HG03060 (cell line): ENCODE data around the gene CSMD2.

ENCODE experiments used
- ATAC-seq: cut with Tn5 transposase; IDR thresholded peaks from one replicate; pipeline ENCODE4 v1.9.1; 2021; ENCODE audit warnings: low read depth, moderate number of reproducible peaks; ENCODE audit not compliant: unreplicated experiment

CSMD2 gene

DNA sequence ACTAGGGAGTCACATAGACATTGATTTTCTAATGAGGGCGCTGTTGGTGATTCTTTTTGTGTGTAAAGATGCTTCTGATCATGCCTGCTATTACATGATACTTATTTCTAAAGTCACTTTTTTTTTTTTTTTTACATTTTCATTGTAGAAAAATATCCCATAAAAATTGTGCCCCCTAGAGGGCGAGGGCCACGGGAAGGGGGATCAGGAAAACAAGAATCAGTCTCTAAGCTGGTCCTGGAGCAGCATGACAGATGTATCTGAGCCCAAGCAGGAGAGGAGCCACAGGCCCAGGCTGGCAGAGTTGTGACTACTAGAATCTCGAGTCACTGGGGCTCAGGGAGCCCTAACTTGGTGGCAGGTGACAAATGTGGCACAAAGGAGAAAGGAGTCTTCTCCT, 664.5 kb downstream of the CSMD2 start:
- ATAC-seq, result no peak

DNA sequence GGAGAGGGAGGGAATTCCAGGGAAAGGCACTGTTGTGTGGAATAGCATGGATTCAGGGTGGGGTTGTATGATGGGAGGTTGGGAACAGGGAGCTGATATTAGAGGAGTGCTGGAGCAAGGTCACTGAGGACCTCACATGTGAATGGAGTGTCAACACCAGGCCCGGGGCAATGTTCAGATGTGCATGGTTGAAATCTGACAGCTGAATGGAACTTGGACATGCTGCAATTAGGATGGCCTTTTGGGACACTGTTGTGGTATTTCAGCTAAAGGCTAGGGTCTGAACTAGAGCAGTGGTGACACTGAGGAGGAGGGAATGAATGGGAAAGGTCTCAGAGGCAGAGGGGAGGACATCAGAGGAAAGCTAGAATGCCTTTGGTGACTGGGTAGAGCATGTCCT, 667.6 kb downstream of the CSMD2 start:
- ATAC-seq, result no peak

DNA sequence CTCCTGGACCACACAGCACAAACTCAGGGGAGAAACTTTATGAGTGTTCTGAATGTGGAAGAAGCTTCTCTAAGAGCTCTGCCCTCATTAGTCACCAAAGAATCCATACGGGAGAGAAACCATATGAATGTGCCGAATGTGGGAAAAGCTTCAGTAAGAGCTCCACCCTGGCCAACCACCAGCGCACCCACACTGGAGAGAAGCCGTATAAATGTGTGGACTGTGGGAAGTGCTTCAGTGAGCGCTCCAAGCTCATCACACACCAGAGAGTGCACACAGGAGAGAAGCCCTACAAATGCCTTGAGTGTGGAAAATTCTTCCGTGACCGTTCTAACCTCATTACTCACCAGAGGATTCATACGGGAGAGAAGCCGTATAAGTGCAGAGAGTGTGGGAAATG, 670.1 kb downstream of the CSMD2 start:
- ATAC-seq, result no peak

DNA sequence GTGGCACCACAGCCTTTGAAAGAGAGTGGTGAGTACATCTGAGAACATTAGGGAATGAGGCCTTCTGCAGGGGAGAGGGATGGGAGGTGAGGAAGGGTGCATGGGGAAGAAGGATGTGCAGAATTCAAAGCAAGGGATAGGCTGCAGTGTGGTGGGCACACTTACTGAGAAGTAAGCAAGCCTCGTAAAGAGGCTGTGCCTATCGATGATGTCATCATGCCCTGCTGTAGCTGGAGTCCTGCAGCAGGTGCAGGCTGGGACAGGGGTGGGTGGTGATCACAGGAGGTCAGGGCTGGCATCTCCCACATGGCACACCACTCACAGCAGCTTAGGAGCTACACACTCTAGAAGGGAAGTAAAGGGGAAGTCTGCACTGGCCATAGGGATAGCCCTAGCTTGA, 676.4 kb downstream of the CSMD2 start:
- no peak for ATAC-seq

GRCh38 chr1:33482412-33482811, 682.6 kb downstream of the CSMD2 start:
- ATAC-seq, result no peak

GRCh38 chr1:33477451-33477850, 687.6 kb downstream of the CSMD2 start:
- no peak for ATAC-seq

- no peak for ATAC-seq
Observed at GRCh38 chr1:33473900-33474299, 691.1 kb downstream of the CSMD2 start.

DNA sequence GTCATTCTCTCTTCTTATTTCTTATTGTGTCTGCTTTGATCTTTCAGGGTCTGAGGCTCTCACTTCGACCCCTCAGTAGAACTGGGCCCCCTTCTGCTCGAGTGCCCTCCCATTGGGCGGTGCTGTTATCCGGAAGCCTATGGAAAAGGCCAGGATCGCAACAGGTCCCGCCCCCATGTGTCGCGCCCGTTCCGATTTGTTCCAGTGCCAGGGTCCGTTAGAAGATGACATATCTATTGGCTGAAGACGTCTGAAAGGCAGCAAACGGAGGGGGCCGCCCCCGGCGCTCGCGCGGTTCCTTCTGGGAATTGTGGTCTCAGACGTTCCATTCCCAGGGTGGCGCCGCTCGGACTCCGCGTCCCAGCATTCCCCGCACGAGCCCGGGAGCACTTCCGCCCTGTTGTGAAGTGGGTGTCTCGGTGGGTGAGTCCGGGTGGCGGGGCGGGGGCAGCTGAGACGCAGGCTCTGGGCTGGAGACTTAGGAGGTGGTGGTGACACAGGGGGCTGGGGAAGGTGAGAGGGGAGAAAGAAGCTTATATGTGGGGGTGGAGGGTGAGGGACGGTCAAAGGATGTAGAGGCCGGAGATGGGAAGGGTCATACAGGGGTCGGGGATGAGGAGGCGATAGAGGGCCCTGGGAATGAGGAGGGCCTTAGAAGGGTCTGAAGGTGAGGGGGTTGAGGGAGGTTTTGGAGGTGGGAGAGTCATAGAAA, 692.6 kb downstream of the CSMD2 start, which contains the start of gene ZSCAN20:
Gene ZSCAN20 (plus strand): TSS at position 377 of the 712 bp plus-strand sequence. CDS start 6,644 bp downstream, outside the sequence.
- peak; percentile 67 for ATAC-seq

- no peak for ATAC-seq
Observed at GRCh38 chr1:33471416-33471815, 693.6 kb downstream of the CSMD2 start.

DNA sequence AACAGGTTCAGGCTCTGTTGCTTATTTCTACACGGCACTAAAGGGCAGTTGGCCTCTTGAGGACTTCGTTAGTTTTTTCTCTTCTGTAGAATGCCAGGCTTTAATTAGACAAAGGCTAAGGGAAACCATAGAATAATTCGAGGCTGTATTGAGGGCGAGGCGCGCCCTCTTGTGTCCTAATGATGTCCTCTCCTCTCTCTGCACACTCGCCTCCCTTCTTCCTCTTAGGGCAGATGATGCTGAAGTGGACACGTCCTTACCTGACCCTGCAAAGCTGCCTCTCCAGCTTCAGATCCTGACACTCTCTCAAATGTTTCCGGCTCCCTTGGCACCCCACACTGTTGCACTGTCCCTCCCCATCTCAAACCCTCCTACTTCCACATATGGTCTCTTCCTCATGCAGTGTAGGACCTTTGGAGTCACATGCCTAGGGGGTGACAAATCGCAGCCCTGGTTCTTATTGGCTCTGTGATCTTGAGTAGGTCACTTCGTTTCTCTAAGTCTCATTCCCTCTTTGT, 694.5 kb downstream of the CSMD2 start:
- no peak for ATAC-seq

DNA sequence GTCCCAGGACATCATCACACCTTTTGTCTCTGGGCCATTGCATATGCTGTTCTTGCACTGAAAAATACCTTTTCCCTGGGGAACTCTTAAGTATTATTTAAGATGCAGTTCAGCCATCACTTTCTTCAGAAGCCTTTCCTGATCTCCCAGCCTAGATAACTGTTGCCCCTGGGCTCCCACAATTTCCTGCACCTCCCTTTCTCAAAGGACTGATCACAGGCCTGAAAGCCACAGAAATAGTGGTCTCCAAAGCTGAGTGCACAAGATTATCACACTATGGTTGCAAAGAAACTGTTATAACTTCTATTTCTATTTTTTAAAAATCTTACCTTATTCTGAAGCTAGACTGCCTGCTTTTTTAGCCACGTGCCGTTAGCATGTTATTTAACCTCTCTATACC, 695.3 kb downstream of the CSMD2 start:
- ATAC-seq, result no peak

DNA sequence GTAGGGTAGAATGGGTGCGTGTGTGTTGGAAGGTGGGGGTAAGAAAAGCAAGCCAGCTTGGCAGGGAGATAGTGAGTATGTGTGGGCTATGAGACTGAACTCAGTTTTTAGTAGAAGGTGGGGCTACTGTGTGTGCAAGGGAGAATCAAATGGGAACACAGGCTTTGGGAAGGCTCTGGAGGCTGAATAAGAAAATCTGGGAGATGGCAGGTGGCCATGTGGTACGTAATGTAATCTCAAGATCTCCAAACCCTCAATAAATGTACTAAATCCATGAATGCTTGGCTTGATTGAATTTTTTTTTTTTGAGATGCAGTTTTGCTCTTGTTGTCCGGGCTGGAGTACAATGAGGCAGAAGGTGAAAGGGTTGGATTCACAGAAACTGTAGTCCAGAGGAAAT, 696.1 kb downstream of the CSMD2 start:
- no peak for ATAC-seq

- no peak for ATAC-seq
Observed at GRCh38 chr1:33468531-33468930, 696.5 kb downstream of the CSMD2 start.

DNA sequence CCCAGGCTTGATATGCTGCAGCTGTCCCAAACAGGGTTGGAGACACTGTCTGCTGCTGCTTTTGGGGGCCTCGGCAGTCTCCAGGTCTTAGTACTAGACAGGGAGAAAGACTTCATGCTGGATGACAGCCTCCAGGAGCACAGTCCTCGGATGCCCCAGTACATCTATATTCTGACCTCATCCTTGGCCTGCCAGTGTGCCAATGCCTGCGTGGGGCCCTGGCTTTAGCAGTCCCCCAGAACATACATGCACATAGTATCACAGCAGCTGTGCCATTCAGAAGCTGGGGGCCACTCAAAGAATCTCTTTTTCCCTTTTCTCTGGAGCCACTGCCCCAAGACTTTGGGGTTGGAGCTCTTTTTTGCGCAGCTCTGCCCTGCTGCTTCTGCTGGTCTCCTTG, 697.0 kb downstream of the CSMD2 start:
- ATAC-seq, result no peak

GRCh38 chr1:33466159-33466558, 698.9 kb downstream of the CSMD2 start:
- no peak for ATAC-seq

GRCh38 chr1:33465316-33465715, 699.7 kb downstream of the CSMD2 start:
- no peak for ATAC-seq

DNA sequence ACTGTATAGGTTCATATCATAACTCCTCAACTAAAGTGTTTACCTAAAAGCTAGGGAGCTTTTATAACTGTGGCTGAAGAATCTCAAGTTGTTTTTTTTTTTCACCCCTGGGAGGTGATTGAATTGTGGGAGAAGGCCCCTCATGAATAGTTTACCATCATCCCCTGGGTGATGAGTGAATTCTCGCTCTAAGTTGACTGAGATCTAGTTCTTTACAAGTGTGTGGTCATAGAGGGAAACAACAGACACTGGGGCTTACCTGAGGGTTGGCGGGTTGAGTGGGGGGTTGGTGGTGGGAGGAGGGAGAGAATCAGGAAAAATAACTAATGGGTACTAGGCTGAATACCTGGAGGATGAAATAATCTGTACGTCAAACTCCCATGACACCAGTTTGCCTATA, 700.5 kb downstream of the CSMD2 start:
- no peak for ATAC-seq
